CD8-positive, alpha-beta memory T cell (primary cell): ENCODE data around the gene CENPN. TPM values are rescaled to one million over a fixed set of nuclear protein-coding genes. Genes with fewer than 3 reads are reported as not detected.

Source experiments
- CTCF ChIA-PET: fragments of 350-600 bp; sonication (Branson Sonifier 250); formaldehyde crosslinking; loops from one replicate; lab custom pipeline; 2021; ENCODE audit warnings: antibody characterized with exemption; lab: Charles Lee
- POLR2A ChIA-PET: fragments of 350-600 bp; sonication (Branson Sonifier 250); formaldehyde crosslinking; loops from one replicate; lab custom pipeline; 2021; ENCODE audit warnings: antibody characterized with exemption; lab: Charles Lee
- DNase-seq, 5 donors: peaks; one replicate each; pipeline versions ENCODE4 v3.0.0 to v3.0.0-alpha.2; 2020 to 2022; ENCODE audit warnings: mixed read lengths in 1 of 5
- H3K27ac ChIP-seq: one replicate; pipeline ENCODE4 v1.7.0; 2013; ENCODE audit warnings: low read depth, mild to moderate bottlenecking, low read length, moderate library complexity
- H3K27me3 ChIP-seq: 2 replicates; pipeline ENCODE4 v1.7.0; 2013; ENCODE audit warnings: low read length, mild to moderate bottlenecking; ENCODE audit not compliant: insufficient read depth, poor library complexity, severe bottlenecking
- H3K36me3 ChIP-seq: 2 replicates; pipeline ENCODE4 v1.7.0; 2013; ENCODE audit warnings: mild to moderate bottlenecking, low read length, moderate library complexity; ENCODE audit not compliant: insufficient read depth
- H3K4me1 ChIP-seq: 2 replicates; pipeline ENCODE4 v1.7.0; 2013; ENCODE audit warnings: mild to moderate bottlenecking, low read length, moderate library complexity; ENCODE audit not compliant: insufficient read depth
- H3K4me3 ChIP-seq: 2 replicates; pipeline ENCODE4 v1.7.0; 2013; ENCODE audit warnings: mild to moderate bottlenecking, low read length
- H3K9me3 ChIP-seq: 2 replicates; pipeline ENCODE4 v1.7.0; 2013; ENCODE audit warnings: mild to moderate bottlenecking, low read length
- H3K27ac Mint-ChIP-seq, 8 donors: one replicate each; pipeline ENCODE4 v1.8.0; 2020 to 2021; ENCODE audit warnings: mixed read lengths in 8 of 8, mild to moderate bottlenecking in 6 of 8, inconsistent platforms in 3 of 8, moderate library complexity in 3 of 8
- H3K27me3 Mint-ChIP-seq, 2 donors: one replicate each; pipeline ENCODE4 v1.8.0; 2020 to 2021; ENCODE audit warnings: mixed read lengths in 2 of 2, mild to moderate bottlenecking in 1 of 2, moderate library complexity in 1 of 2
- H3K36me3 Mint-ChIP-seq, 3 donors: one replicate each; pipeline ENCODE4 v1.8.0; 2020 to 2021; ENCODE audit warnings: mixed read lengths in 3 of 3, inconsistent platforms in 1 of 3, mild to moderate bottlenecking in 1 of 3
- H3K4me1 Mint-ChIP-seq, 3 donors: one replicate each; pipeline ENCODE4 v1.8.0; 2020 to 2021; ENCODE audit warnings: mixed read lengths in 3 of 3, inconsistent platforms in 1 of 3, mild to moderate bottlenecking in 1 of 3
- H3K4me3 Mint-ChIP-seq, 7 donors: one replicate each; pipeline ENCODE4 v1.8.0; 2020 to 2021; ENCODE audit warnings: mixed read lengths in 7 of 7, mild to moderate bottlenecking in 6 of 7, moderate library complexity in 4 of 7, inconsistent platforms in 2 of 7
- H3K9me3 Mint-ChIP-seq, 5 donors: one replicate each; pipeline ENCODE4 v1.8.0; 2020 to 2022; ENCODE audit warnings: mixed read lengths in 5 of 5, mild to moderate bottlenecking in 3 of 5, moderate library complexity in 2 of 5, inconsistent platforms in 1 of 5
- polyA plus RNA-seq: library from polyadenylated mRNA; unstranded; fragments of 300-500 nt; fragmentation: Illumina TruSeq; gene quantifications from one replicate; pipeline ENCODE4 v1.2.3, GENCODE V29; 2021
- total RNA-seq, 2 experiments: library from RNA; stranded (reverse); gene quantifications; one replicate each; pipeline ENCODE4 v1.2.3, GENCODE V29; 2021

The CENPN gene, protein sequence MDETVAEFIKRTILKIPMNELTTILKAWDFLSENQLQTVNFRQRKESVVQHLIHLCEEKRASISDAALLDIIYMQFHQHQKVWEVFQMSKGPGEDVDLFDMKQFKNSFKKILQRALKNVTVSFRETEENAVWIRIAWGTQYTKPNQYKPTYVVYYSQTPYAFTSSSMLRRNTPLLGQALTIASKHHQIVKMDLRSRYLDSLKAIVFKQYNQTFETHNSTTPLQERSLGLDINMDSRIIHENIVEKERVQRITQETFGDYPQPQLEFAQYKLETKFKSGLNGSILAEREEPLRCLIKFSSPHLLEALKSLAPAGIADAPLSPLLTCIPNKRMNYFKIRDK
- 10 to 100 TPM; 52.2 to 53.7 TPM for total RNA-seq
- polyA plus RNA-seq, result 4.7 TPM

DNA sequence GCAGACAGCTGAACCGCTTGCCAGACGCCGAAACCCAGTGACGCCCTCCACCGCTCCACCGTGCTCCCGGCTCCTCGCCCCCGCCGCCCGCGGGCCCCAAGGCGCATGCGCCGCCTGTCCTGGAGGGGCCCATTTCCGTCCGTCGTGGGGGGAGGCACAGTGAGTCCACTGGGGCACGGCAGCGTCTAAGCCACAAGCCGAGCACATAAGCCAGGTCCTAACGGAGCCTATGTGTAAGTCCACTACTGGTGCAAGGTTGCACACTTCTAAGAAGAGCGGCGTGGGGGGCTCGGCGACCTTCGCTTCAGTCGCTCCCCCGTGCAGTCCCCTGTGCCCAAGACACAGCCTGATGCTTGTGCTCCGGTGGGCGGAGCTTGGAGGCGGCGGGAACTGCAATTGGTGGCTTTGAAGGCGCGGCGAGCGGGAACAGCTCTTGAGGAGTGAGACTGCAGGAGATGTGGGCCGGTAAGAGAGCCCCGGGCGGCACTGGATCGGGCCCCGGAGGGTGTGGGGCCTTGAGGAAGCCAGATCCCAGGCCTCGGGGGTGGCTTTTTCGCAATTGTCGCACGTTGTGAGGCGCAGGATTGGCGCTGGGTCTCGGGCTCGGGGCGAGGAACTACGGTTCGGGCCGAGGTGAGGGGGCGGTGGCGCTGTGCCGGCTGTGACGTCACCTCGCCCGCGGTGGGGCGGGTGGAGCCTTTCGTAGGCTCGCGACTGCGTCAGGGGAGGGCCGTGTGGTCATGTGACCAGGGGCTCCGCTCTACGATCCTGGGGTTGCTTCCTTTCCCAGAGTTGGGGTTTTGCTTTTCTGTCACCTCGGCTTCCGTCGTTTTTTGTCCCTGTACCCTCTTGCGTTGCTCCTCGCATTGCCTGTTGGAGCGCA lies at the start of gene CENPN, which contains the start of gene CMC2:
CENPN (plus strand) TSS at position 402 of the 883 bp plus-strand sequence. CDS start 4,726 bp downstream, outside the sequence.
CMC2 (minus strand) TSS at position 73 of the 883 bp plus-strand sequence. CDS start 9,491 bp downstream, outside the sequence.
- Mint-ChIP-seq H3K27ac (peak within 1 kb of the TSS; percentile 95 to 100 (median 100)), H3K9me3 (no peaks in the 10 kb centered on the region), H3K36me3 (peaks cover 0 to 15% (median 0%) of the 10 kb centered on the region in 3 donors), H3K27me3 (peaks cover 0 to 10% of the 10 kb centered on the region in 2 donors), H3K4me1 (peaks cover 39 to 55% (median 49%) of the 10 kb centered on the region in 3 donors), H3K4me3 (peak within 1 kb of the TSS; percentile 89 to 99 (median 92))
- peak; percentile 96 to 100 (median 99) for DNase-seq
- ChIA-PET POLR2A (interaction anchor here (0.6 to 1.9 kb wide), 6 partner anchors 10 to 734 kb away, joined by 3 to 15 read pairs (median 6); partner anchors contain the start of genes ATMIN and C16orf46), CTCF (interaction anchor here (0.9 to 2.4 kb wide), 7 partner anchors 10 to 731 kb away, joined by 3 to 13 read pairs (median 3); partner anchors contain the start of gene ATMIN)
- Histone ChIP-seq H3K4me1 (peaks cover 25% of the 10 kb centered on the region), H3K27me3 (no peaks in the 10 kb centered on the region), H3K36me3 (no peaks in the 10 kb centered on the region), H3K4me3 (peak within 1 kb of the TSS; percentile 77), H3K27ac (peak within 1 kb of the TSS; percentile 94), H3K9me3 (no peaks in the 10 kb centered on the region)

DNA sequence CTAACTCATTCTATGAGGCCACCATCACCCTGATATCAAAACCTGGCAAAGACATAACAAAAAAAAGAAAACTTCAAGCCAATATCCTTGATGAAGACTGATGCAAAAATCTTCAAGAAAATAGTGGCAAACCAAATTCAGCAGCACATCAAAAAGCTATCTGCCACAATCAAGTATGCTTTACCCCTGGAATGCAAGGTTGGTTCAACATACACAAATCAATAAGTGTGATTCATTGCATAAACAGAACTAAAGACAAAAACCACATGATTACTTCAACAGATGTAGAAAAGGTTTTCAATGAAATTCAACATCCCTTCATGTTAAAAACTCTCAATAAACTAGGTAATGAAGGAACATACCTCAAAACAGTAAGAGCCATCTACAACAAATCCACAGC lies 48.7 kb upstream of the CENPN start:
- Histone ChIP-seq H3K27me3 (no peaks in the 10 kb centered on the region), H3K9me3 (peaks cover 4% of the 10 kb centered on the region), H3K4me1 (no peaks in the 10 kb centered on the region), H3K27ac (no peak overlapping the region), H3K36me3 (no peaks in the 10 kb centered on the region), H3K4me3 (no peak overlapping the region)
- no peak for DNase-seq
- Mint-ChIP-seq H3K27ac (no peak overlapping the region), H3K4me1 (no peaks in the 10 kb centered on the region), H3K9me3 (peaks cover 47 to 70% (median 60%) of the 10 kb centered on the region in 5 donors), H3K27me3 (peaks cover 0 to 1% of the 10 kb centered on the region in 2 donors), H3K4me3 (no peak overlapping the region), H3K36me3 (peaks cover 12 to 69% (median 13%) of the 10 kb centered on the region in 3 donors)
- ChIA-PET POLR2A (no interaction called here), CTCF (no interaction called here)

DNA sequence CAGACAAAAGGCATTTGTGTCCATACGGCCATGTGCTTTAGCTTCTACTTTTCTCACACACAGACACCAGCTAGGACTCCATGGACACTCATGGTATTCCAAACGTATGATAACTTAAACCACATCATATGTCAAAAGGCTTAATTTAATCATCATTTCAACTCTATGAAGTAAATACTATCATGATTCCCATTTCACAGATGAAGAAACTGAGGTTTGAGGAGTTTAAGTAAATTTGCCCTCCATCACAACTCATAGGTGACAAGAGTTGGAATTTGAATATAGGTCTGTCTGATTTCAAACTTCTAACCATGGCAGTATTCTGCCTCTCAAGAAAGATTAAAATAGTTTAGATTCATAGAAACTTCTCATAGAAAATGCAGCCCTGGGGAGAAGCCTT lies 44.1 kb upstream of the CENPN start:
- H3K4me1 Mint-ChIP-seq, result peaks cover 1 to 13% (median 7%) of the 10 kb centered on the region in 3 donors
- H3K27me3 ChIP-seq, result no peaks in the 10 kb centered on the region
- H3K36me3 ChIP-seq, result no peaks in the 10 kb centered on the region
- peaks cover 4% of the 10 kb centered on the region for H3K9me3 ChIP-seq
- no peak overlapping the region for H3K4me3 Mint-ChIP-seq
- H3K27ac Mint-ChIP-seq, result no peak overlapping the region
- H3K4me3 ChIP-seq, result no peak overlapping the region
- H3K4me1 ChIP-seq, result no peaks in the 10 kb centered on the region
- no peaks in the 10 kb centered on the region for H3K27me3 Mint-ChIP-seq
- ChIA-PET CTCF (interaction anchor here (1.1 kb wide), 1 partner anchor 24 kb away, joined by 3 read pairs; no protein-coding TSS in a partner anchor), POLR2A (no interaction called here)
- H3K27ac ChIP-seq, result no peak overlapping the region
- peaks cover 29 to 37% (median 34%) of the 10 kb centered on the region in 5 donors for H3K9me3 Mint-ChIP-seq
- peaks cover 4 to 41% (median 5%) of the 10 kb centered on the region in 3 donors for H3K36me3 Mint-ChIP-seq
- no peak for DNase-seq

DNA sequence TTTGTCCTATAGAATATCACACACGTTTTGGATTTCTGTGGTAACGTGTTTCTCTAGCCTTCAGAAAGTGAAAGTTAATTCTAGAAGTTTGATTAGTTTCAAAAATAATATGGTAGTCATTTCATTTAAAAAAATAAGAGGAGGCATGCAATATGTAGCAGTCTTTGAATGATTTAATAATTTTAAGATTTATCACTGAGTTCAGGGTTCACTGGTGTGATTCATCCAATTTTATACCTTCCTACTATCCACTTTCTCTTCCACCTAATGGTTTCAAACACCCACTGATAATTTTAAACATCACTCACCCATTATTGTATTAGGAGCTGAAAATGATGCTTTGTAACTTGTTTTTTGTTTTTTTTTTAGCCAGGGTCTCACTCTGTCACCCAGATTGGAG lies 42.7 kb upstream of the CENPN start:
- H3K36me3 ChIP-seq, result no peaks in the 10 kb centered on the region
- H3K27ac ChIP-seq, result no peak overlapping the region
- peak overlapping the region in 1 of 8 donors; percentile 34 for H3K27ac Mint-ChIP-seq
- no peaks in the 10 kb centered on the region for H3K27me3 Mint-ChIP-seq
- no peak overlapping the region for H3K4me3 ChIP-seq
- peaks cover 19 to 25% (median 22%) of the 10 kb centered on the region in 5 donors for H3K9me3 Mint-ChIP-seq
- ChIA-PET CTCF (no interaction called here), POLR2A (no interaction called here)
- peaks cover 6 to 28% (median 10%) of the 10 kb centered on the region in 3 donors for H3K36me3 Mint-ChIP-seq
- H3K9me3 ChIP-seq, result peaks cover 2% of the 10 kb centered on the region
- no peaks in the 10 kb centered on the region for H3K27me3 ChIP-seq
- H3K4me1 Mint-ChIP-seq, result peaks cover 1 to 13% (median 7%) of the 10 kb centered on the region in 3 donors
- peak overlapping the region in 1 of 7 donors; percentile 15 for H3K4me3 Mint-ChIP-seq
- no peaks in the 10 kb centered on the region for H3K4me1 ChIP-seq
- no peak for DNase-seq

DNA sequence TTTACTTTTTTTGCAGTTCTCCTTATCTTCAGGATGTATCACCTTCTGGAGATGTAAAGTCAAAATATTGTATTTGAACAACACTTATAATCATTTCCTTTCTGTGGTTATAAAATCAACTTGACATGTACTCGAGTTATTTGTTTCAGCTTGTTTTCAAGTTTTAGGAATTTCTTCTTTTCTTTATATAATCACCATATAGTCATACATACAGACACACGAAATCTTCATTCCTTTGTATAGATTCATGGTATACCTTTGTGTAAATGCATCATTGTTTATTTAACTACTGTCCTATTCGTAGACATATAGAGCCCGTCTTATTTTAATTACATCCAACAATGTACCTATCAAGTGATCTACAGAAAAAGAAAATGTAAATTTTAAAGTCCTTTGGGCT lies 40.4 kb upstream of the CENPN start:
- Histone ChIP-seq H3K4me3 (no peak overlapping the region), H3K27ac (no peak overlapping the region), H3K27me3 (no peaks in the 10 kb centered on the region), H3K9me3 (no peaks in the 10 kb centered on the region), H3K4me1 (no peaks in the 10 kb centered on the region), H3K36me3 (no peaks in the 10 kb centered on the region)
- ChIA-PET CTCF (no interaction called here), POLR2A (no interaction called here)
- Mint-ChIP-seq H3K4me3 (no peak overlapping the region), H3K4me1 (peaks cover 1 to 13% (median 7%) of the 10 kb centered on the region in 3 donors), H3K9me3 (peaks cover 0 to 3% (median 2%) of the 10 kb centered on the region in 5 donors), H3K27me3 (no peaks in the 10 kb centered on the region), H3K36me3 (peaks cover 4 to 17% (median 5%) of the 10 kb centered on the region in 3 donors), H3K27ac (no peak overlapping the region)
- DNase-seq, result no peak

DNA sequence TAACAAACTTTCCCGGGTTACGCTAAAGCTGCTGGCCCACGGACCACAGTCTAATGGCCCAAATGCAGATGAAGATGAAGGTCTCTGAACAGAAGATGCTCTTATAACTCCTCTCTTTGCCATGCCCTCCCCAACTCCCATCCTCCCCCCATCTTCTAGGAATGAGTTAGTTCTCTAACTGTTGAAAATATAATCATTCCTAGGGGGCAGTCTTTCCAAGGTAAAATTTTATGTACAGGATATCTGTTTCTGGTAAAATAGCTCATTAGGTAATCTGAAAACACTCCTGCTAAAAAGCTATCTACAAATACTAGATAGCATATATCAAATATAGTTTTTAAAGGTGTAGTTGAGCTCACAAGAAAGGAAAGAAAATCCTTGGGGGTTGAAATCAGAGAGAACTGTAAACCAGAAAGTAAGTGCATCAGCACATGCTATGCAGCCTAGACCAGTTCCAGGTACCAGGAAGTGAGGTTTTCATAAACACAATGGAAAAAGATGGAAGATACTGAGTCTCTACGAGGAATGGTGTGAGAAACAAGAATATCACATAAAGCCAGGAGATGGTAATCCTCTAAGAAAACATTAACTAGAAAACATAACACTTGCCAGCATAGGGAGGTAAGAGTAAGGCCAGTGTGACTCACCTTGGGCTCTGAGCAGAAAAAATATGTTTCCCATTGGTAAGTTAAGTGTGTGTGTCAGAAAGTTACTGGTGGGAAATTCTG lies 38.5 kb upstream of the CENPN start:
- Mint-ChIP-seq H3K27me3 (no peaks in the 10 kb centered on the region), H3K4me1 (peaks cover 1 to 13% (median 7%) of the 10 kb centered on the region in 3 donors), H3K9me3 (no peaks in the 10 kb centered on the region), H3K4me3 (no peak overlapping the region), H3K27ac (peak overlapping the region in 2 of 8 donors; percentile 9 to 40), H3K36me3 (peaks cover 0 to 22% (median 4%) of the 10 kb centered on the region in 3 donors)
- no peak overlapping the region for H3K4me3 ChIP-seq
- CTCF ChIA-PET, result no interaction called here
- DNase-seq, result no peak
- POLR2A ChIA-PET, result no interaction called here
- no peaks in the 10 kb centered on the region for H3K27me3 ChIP-seq
- H3K36me3 ChIP-seq, result no peaks in the 10 kb centered on the region
- no peaks in the 10 kb centered on the region for H3K4me1 ChIP-seq
- no peak overlapping the region for H3K27ac ChIP-seq
- H3K9me3 ChIP-seq, result no peaks in the 10 kb centered on the region

DNA sequence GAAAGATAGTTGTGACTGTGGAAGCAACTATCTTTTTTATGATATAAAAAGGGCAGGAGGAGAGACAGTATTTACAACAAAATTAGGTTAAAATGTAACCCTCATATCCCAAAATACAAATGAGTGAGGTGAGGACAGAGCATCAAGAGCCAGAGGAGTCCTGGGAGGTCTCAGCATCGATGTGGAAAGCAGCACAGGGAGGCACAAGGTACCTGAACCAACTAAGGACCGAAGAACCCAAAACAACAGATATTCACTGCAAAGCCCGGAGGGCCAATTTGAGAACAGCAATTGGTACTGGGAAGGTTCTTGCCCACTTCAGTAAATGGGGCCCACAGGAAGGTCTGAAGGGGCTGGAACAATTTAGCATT lies 37.9 kb upstream of the CENPN start:
- Histone ChIP-seq H3K36me3 (no peaks in the 10 kb centered on the region), H3K27ac (no peak overlapping the region), H3K4me1 (no peaks in the 10 kb centered on the region), H3K27me3 (no peaks in the 10 kb centered on the region), H3K9me3 (no peaks in the 10 kb centered on the region), H3K4me3 (no peak overlapping the region)
- Mint-ChIP-seq H3K27me3 (no peaks in the 10 kb centered on the region), H3K27ac (peak overlapping the region in 1 of 8 donors; percentile 40), H3K9me3 (no peaks in the 10 kb centered on the region), H3K36me3 (peaks cover 0 to 25% (median 6%) of the 10 kb centered on the region in 3 donors), H3K4me1 (peaks cover 1 to 9% (median 5%) of the 10 kb centered on the region in 3 donors), H3K4me3 (no peak overlapping the region)
- ChIA-PET POLR2A (no interaction called here), CTCF (no interaction called here)
- no peak for DNase-seq
